Measurements from ENCODE around the gene INAVA.

The INAVA gene

GRCh38 chr1:200877839-200878551 lies 16.7 kb upstream of the INAVA start:
- no peak for DNase-seq

- DNase-seq = no peak
Measured at GRCh38 chr1:200880212-200880611, 14.5 kb upstream of the INAVA start.

DNA sequence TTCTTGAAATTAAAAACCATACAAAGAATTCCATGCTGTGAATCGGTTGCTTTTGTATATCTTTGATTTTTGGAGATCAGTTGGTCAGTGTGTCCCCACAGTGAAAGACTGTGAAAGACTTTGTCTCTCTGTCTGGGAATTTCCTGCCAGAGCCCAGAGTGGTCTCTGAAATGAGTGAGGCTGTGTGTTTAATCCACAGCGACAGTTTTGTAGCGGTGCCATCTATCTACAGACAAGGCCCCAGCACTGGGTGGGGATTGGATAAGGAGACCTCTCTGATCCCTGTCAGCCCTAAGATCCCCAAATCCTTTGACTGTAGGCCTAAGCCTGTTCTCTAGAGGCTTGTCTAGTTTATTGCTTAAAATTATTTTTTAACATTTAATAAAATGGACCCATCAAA lies 11.6 kb upstream of the INAVA start:
- no peak for DNase-seq

GRCh38 chr1:200885623-200886402 lies 8.9 kb upstream of the INAVA start:
- no peak for DNase-seq

DNA sequence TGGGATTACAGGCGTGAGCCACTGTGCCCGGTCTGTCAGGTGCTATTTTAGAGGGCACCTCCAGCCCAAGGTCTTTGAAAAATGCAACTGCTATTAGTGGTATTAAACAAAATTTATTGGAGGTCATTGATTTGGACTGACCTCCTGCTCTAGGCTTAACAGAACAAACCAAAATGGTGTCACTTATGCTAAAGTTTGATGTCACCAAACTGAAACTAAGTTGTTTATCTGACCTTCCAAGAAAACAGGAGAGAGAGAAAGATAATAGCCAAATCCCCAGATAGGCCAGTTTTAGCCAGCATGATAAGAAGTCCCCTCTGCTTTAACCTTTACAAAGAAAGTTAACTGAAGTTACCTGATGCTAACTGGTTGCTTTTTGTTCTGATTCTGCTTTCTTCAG lies 8.1 kb upstream of the INAVA start:
- no peak for DNase-seq

GRCh38 chr1:200887036-200887435 lies 7.7 kb upstream of the INAVA start:
- DNase-seq = no peak

DNA sequence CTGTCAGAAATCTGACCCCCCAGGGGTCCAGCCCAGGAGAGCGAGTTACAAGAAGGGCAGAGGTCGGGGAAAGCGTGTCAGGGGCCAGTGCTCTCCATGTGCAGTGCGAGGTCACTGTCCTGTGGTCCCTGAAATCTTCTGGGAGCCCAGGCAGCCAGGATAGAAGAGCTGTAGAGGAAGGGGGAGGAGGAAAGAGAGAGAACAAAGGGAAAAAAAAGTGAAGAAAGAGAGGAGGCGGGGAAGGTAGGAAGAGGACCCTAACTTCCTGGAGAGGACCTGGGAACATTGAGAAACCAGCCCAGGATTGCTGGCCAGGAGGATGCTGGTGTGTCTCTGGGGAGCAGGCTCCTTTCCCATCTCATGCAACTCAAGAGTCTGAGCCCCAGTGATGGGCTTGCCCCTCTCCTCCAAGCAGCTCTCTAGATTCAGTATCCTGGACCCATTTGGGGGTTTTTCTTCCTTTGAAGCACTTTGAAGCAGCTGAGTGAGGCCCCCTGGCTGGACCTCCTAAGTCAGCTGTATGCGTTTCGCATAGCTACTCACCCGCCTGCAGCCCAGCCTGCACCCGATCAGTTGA lies 6.8 kb upstream of the INAVA start:
- DNase-seq = no peak

GRCh38 chr1:200888349-200888838 lies 6.3 kb upstream of the INAVA start:
- peak; percentile 76 for DNase-seq

DNA sequence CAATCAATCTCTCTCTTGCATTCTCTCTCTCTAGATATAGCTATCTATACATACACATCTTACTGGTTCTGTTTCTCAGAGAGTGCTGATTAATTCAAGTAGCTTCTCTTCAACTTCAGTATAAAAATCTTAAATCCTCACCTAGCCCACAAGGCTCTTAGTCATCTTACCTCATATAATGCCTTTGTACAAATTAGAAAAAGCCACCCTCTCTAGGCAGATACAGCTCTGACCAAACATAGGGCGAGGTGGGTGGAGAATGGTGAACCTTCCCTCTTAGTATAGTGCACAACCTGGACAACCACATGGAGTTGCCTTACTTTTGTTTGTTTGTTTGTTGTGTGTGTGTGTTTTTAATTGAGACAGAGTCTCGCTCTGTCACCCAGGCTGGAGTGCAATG lies 5.1 kb upstream of the INAVA start:
- no peak for DNase-seq

GRCh38 chr1:200890027-200890426 lies 4.7 kb upstream of the INAVA start:
- no peak for DNase-seq

DNA sequence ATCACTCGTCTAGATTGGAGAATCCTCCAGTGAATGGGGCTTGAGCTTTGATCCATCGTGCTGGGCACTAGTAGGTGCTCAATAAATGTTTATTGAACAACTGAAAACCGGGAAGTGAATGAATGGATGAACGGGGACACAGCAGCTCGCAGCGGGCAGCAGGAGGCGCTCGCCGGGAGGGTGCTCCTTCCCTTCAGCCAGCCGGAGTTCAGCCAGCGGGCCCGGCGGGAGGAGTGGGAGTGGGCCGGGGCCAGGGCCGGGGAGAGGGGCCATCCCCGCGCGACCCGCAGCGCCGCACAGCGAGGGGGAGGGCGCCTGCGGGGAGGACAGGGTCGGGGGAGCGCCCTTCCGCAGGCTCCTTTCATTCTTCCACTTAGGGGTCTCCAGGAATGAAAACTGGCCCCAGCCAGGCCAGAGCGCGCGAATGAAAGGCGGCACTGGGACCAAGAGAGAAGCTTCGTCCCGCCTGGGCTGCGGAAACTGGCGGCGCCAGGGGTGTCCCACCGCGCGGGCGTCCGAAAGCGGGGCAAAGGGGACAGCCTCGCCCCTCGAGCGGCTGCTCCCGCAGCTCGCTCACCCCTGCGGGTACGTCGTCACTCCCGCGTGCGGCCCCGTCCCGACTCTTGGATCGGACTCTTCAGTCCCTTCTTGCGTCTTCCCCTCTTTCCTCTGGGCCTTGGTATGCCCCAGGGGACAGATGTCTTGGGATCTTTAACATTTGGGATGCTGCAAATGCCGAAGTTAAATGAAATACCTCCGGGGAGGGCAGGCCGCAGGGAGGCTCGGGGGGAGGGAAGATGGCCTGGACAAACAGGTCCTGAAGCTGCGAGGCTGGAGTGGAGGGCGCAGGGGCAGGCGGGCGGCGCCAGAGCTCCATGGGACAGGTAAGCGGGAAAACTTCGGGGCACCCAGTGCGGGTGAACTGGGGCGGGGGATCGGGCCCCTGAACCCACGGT lies 3.6 kb upstream of the INAVA start:
- DNase-seq = peak; percentile 5

- no peak for DNase-seq
Measured at GRCh38 chr1:200891774-200892157, 2.9 kb upstream of the INAVA start.

DNA sequence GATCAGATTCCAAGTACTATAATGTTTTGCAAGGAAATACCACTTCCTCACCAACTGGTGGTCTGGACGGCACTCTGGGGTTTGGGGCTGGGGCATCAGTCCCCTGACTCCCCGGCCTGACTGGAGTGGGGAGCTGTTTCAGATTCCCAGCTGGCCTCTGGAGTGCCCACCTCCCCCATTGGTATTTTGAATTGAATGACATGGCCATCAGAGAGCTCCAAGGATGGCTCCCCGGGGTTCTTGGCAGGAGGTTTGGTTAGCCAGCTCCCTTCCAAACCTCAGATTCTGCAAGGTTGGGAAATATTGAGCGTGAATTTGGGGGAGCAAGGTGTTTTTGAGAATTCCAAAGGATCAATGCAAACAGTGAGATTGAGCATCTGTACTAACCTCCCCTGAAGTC lies 2.2 kb upstream of the INAVA start:
- DNase-seq = no peak

GRCh38 chr1:200892958-200893357 lies 1.7 kb upstream of the INAVA start:
- DNase-seq = no peak

- no peak for DNase-seq
Measured at GRCh38 chr1:200893411-200893901, 1.2 kb upstream of the INAVA start.

- DNase-seq = no peak
Measured at GRCh38 chr1:200895443-200895789, 716 bp downstream of the INAVA start.

GRCh38 chr1:200895801-200896530 lies 1.3 kb downstream of the INAVA start:
- no peak for DNase-seq

DNA sequence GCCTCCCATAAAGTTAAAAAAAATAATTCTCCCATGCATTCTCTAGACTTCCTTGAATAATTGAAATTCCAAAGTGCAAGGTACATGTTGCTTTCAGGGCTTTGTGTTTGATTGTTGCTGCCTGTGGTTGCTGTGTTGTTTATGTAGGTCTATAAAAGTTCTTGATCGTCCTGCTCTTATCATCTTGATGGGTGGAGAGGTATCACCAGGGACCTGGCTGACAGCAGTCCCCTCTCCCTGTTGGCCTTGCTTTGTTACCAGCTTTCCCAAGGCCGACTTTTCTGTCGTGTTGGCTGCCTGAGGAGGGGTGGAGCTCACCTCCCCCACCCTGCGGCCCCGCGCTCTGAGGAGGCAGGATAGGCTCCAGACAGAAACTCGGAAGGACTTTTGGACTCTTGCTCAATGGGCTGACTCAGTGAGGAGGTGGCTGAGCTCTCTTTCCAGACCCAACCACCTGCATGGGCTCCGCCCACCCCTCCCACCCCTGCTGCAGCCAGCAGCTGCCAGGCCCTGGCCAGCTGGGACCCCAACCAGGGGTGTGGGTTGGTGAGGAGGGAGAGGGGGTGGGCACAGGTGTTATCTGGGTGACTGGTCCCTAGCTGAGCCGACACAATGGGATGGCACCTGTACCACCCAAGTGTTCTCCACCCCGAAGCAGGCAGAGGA lies 2.0 kb downstream of the INAVA start:
- no peak for DNase-seq

DNA sequence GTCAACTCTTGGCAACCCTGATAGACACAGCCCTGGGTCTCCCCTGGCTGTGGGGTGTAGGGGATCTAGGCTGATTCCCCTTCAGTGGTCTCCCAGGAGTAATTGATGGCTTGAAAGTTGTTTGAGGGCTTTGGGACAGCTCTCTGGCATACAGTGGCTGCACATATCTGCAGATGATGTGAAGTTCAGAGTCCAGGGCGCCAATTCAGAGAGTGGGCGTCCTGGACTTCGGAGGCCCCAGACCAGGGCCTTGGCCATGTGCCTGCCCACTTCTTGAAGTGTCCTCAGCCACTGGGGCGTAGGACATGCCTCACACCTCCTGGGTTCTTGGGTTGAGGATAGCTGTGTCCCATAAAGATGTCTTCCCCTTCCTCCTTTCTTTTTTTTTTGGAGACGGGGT lies 2.6 kb downstream of the INAVA start:
- no peak for DNase-seq

GRCh38 chr1:200899015-200899386 lies 4.3 kb downstream of the INAVA start:
- no peak for DNase-seq

DNA sequence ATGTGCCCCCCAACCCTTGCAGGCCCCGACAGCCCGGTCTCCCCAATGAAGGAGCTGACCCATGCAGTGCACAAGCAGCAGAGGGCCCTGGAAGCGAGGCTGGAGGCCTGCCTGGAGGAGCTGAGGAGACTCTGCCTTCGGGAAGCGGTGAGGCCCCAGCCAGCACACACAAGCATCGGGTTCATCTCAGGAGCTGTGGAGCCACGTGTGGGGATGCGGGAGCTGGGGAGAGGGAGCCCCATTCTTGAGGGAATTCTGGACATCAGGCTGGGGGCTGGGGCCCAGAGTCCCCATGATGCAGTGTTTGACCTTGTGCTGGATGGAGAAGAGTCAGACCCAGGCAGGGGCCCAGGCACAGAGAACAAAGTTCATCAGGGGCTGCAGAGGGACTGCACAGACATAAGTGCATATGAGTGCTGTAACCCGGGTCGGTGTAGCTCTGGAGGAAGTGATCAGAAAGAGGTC lies 4.8 kb downstream of the INAVA start:
- DNase-seq = no peak
